Measurements from ENCODE around the gene PTPN12.
"Not testable (repeated sequence)": the region's sequence is repeated elsewhere in the genome, so short reads cannot be mapped to it uniquely, and the experiment has no call there.

PTPN12 gene

DNA sequence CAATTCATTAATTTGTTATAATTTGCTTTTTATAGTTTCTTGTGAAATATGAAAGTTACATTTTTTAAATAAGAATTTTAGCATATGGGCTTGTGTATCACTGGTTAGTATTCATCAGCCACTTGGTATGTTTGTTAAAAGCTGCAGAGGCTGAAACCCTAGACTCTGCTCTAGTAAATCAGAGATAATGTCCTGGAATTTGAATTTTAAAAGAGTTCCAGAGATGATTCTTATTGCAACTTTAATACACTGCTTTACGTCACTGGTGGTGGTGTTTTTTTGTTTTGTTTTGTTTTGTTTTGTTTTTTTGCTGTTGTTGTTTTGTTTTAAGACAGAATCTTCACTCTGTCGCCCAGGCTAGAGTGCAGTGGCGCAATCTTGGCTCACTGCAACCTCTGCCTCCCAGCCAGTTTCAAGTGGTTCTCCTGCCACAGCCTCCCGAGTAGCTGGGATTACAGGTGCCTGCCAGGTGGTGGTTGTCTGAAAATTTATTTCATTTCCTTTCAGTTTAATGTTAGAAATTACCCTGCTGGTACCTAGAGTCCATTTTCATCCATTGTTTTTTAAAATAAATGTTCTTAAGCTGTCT lies 43.8 kb downstream of the PTPN12 start:
- DNase-seq = no peak

DNA sequence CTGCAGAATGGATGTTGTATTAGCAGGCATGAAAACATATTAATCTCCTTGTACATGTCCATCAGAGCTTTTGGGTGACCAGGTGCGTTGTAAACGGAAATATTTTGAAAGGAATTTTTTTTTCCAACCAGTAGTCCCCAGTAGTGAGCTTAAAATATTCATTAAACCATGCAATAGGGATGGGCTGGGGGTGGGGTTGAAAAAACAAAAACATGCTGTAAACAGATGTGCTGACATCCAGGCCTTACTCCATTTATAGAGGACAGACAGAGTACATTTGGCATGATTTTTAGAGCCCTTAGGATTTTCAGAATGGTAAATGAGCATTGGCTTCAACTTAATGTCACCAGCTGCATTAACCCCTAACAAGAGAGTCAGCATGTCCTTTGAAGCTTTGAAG lies 50.2 kb downstream of the PTPN12 start:
- no peak for DNase-seq

DNA sequence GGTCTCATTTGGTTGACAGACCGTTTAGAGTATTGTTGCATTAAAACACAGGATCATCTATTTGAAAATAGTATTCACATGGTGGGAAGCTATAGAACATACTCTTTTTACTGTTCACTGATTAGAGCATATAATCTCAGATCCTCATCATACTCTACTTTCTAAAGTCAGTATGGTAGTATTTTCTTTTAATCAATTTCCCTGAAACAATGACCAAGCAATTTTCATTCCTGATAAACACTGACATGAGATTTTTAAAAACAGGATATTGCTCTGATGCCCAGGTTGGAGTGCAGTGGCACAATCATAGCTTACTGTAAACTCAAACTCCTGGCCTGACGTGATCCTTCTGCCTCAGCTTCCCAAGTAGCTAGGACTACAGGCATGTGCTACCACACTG lies 63.9 kb downstream of the PTPN12 start:
- no peak for DNase-seq

DNA sequence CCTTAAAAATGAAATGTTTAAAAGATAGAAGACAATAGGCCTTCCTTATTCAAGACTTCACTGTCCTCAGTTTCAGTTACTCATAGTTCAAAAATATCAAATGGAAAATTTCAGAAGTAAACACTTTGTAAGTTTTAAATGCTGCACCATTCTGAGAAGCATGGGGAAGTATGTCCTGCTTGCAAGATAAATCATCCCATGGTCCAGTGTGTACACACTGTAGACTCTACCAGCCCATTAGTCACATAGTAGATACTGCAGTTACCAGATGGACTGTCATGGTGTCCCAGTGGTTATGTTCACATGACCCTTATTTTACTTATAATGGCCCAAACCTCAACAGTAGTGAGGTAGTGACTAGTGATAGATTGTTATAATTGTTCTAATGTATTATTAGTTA lies 69.5 kb downstream of the PTPN12 start:
- no peak for DNase-seq

DNA sequence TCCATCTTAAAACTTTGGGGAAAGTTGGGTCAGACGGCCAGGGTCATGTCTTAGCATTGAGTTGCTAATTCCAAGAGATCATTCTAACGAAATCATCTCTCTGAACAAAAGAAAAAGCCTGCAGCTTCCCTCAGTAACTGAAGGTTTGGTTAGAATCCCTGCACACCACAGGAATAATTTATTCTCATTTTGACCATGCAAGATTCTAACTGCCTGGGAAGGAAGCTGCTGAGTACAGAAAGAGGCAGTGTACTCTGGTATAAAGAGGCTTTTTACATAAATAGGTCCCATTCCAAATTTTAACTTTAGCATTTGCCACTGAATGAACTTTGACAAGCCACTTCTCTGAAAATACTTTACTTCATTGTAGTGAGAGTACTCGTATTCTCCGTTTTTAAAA lies 82.2 kb downstream of the PTPN12 start:
- DNase-seq = no peak

DNA sequence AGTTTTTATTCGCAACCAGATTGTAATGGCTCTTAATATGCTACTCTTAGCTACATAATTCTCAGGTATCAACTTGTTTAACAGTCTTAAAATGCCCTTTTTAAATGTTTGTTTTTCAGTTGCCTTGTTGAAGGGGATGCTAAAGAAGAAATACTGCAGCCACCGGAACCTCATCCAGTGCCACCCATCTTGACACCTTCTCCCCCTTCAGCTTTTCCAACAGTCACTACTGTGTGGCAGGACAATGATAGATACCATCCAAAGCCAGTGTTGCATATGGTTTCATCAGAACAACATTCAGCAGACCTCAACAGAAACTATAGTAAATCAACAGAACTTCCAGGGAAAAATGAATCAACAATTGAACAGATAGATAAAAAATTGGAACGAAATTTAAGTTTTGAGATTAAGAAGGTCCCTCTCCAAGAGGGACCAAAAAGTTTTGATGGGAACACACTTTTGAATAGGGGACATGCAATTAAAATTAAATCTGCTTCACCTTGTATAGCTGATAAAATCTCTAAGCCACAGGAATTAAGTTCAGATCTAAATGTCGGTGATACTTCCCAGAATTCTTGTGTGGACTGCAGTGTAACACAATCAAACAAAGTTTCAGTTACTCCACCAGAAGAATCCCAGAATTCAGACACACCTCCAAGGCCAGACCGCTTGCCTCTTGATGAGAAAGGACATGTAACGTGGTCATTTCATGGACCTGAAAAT lies 89.7 kb downstream of the PTPN12 start:
- no peak for DNase-seq

DNA sequence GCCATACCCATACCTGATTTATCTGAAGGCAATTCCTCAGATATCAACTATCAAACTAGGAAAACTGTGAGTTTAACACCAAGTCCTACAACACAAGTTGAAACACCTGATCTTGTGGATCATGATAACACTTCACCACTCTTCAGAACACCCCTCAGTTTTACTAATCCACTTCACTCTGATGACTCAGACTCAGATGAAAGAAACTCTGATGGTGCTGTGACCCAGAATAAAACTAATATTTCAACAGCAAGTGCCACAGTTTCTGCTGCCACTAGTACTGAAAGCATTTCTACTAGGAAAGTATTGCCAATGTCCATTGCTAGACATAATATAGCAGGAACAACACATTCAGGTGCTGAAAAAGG lies 90.2 kb downstream of the PTPN12 start:
- peak; percentile 34 for DNase-seq

DNA sequence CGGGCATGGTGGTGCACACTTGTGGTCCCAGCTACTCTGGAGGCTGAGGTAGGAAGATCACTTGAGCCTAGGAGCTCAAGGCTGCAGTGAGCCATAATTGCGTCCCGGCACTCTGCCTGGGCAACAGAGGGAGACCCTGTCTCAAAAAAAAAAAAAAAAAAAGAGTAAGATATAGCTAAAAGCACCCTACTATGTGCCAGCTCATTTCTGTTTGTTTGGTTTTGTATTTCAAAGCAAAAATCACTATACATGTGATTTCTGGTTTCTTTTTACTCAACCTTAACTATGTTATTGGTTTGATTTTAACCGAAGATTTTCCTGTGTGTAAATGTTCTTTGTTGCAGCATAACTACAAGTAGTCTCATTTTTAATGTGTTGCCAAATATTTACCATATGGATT lies 92.7 kb downstream of the PTPN12 start:
- no peak for DNase-seq

DNA sequence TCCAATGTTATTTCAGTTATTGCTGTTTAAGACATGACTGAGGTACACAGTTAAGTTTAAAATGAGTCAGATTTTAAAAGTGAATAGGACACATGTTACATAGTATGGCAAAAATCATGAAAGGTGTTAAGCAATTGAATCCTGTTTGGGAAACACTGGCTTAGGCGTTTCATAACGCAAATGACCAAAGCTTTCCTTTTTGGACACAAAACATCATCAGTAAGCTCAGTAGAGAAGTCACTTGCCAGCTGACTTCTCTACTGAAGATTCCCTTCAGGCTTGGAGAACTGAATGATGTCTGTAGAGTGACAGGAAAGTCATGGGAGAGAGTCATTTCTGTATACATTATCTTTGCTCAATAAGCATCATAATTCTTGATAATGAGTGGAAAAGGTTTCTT lies 94.7 kb downstream of the PTPN12 start:
- DNase-seq = no peak

DNA sequence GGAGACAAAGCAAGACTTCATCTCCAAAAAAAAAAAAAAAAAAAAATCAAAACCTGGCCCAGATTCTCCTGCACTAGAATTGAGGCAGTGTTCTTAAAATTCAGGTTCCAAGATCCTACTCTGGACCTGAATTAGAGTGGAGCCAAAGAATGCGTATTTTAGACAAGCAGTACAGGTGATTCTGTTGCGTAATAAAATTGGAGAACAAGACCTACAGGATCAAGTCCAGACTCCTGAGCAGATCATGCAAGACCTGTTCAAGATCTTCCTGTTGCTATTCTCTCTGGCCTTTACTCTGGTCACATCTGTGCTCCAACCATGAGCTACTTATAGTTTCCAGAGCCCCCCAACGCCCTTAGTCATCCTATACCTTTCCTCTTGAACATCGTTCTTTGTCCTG lies 107.7 kb downstream of the PTPN12 start:
- no peak for DNase-seq

DNA sequence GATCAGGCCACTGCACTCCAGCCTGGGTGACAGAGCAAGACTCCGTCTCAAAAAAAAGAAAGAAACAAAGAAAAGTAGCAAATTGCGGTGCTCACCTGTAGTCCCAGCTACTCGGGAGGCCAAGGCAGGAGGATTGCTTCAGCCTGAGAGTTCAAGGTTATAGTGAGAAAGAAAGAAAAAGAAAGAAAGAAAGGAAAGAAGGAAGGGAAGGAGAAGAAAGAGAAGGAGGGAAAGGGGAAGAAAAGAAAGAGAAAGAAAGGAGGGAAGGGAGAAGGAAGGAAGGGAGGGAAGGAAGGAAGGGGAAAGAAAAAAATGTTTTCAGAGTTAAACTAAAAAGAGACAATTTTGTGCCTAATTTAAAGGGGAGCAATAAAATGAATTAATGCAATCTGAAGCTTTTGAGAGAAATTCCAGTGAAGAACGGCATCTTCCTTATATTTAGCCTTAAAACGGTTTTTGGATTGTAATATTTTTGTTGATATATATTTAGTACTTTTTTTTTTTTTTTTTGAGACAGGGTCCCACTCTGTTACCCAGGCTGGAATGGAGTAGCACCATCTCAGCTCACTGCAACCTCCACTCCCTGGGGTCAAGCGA lies 111.7 kb downstream of the PTPN12 start:
- DNase-seq = no peak

DNA sequence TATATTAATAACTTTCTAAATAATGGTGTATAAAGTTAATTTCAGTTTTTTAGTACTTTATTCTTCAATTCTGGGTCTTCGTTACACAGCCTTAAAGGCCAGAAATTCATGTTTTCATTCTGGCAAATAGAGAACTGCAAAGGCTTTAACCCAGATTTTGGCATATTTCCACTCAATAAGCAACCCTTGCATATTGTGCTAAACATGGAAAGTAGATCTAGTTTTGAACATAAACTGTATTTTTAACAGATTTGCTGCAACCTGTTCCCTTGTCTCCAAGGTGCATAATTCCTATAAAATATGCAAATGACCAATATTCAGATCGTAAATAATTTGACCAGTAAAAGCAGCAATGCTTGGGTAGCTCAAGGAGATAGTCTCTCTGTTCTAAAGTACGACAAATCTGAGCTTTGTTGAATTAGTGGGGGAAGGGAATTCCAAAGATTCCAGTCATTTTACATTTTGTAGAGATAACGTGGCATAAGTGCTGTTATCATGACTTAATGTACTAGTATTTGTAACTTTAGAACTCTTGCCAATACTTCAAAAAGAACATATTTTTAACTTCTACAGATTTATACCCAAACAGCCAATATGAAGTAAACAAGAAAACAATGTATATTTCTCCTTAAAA lies 112.7 kb downstream of the PTPN12 start:
- no peak for DNase-seq

DNA sequence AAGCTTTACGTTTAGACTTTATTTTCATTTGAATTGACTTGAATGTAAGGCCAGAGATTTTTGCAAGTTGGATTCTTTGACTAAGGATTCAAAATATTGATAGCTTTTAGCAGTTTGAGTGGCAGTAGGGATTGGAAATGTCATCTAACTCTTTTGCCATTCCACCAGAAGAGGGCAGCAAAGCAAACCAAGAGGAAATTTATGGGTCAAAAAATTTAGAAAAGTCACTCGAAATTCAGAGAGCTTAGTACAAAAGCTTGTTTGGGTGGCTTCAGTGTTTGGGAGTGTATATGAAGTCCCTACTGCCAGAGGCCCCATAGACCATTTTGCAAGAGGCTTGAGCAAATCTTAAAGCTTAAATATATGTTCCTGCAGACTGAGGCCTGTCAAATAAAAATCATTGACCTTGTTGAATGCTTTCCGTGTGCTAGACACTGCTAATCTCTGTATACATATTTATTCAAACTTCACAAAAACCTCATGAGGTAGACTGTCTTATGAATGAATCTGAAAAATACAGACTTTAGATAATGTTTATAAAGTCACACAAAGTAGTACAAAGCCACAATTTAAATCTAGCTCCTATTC lies 114.6 kb downstream of the PTPN12 start:
- peak; percentile 57 for DNase-seq

DNA sequence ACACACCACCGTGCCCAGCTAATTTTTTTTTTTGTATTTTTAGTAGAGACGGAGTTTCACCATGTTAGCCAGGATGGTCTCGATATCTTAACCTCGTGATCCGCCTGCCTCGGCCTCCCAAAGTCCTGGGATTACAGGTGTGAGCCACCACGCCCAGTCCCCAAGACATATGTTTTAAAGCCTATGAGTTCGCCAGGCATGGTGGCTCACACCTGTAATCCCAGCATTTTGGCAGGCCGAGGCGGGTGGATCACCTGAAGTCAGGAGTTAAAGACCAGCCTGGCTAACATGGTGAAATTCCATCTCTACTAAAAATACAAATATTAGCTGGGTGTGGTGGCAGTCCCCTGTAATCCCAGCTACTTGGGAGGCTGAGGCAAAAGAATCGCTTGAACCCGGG lies 115.7 kb downstream of the PTPN12 start:
- not testable (repeated sequence) for DNase-seq

DNA sequence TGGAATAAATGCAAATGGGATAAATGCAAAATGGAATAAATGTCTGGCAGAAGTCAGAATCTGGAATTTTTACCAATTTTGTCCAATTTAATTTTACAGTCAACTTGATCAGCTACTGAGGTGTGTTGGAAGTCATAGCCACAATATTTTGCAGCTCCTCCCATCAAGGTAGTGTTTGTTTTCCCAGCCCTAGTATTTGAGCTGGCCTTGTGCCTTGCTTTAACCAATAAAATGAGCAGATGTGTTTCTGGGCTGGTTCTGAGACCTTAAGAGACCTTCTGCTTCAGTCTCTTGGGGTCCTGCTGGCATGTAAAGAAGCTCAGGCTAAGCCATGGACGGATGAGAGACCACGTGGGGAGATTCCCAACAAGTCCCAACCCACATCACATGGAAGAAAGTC lies 116.5 kb downstream of the PTPN12 start:
- no peak for DNase-seq

DNA sequence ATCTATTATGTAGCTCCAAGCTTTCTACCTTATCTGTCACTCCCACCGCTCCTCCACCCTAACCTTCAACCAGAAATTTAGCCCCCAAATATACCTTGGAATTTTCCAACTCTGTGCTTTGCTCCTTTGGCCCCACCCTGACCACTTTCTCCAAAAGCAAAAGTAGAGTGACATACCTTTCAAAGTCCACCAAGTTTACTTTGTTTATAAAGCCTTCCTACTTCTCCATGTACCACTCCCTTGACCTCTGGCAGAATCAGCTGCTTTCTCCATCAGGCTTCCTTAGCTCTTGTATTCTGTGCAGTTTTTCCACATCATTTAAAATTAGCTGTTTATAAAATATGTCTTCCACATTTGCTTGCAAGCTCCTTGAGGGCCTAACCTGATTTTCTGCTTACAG lies 118.3 kb downstream of the PTPN12 start:
- no peak for DNase-seq

DNA sequence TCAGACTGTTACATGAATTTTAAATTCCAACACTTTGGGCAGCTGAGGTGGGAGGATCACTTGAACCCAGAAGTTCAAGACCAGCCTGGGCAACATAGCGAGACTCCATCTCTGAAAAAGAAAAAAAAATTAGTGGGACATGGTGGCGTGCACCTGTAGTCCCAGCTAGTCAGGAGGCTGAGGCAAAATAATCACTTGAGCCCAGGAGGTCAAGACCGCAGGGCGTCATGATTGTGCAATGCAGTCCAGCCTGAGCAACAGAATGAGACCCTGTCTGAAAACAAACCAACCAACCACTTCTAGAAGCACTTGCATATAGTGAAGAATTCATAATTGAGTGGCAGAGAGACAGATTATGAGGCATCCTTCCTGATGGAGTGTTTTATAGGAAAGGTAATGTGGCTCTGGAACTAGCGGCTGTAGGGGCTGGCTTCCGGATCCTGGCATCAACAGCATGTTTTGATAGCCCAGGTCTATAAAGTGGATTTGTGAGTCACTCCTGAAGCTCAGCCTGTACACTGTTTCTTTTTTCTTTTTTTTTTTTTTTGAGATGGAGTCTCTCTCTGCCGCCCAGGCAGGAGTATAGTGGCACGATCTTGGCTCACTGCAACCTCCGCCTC lies 118.9 kb downstream of the PTPN12 start:
- no peak for DNase-seq

DNA sequence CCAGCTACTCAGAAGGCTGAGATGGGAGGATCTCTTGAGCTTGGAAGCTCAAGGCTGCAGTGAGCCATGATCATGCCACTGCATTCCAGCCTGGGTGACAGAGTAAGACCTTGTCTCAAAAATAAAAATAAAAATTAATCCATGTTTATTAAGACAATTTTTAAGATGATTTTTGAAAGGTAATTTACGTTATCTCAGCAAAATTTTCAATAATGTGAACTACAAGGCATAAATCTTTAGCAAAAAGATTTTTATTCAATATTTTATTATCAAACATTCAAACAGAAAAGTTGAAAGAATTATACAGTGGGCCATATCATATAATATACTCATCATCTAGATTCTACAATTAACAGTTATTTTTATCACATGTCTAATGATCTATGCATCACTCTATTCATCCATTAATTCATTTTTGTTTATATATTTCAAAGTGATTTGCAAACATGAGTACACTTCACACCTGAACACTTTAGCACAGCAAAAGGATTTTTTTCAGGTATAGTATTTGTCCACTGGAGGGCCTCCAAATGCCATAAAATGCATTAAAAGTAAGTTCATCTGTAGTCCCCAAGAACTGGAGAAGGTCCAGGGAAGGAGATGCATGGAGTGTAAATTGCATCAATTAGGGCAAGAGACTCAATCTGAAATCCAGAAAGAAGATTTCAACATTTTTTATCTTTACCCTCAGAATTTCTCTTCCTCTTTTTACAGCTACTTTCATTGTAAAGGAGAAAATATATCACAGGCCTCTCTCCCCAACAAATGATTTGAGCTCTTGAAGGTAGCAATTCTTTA lies 120.5 kb downstream of the PTPN12 start:
- peak; percentile 54 for DNase-seq

DNA sequence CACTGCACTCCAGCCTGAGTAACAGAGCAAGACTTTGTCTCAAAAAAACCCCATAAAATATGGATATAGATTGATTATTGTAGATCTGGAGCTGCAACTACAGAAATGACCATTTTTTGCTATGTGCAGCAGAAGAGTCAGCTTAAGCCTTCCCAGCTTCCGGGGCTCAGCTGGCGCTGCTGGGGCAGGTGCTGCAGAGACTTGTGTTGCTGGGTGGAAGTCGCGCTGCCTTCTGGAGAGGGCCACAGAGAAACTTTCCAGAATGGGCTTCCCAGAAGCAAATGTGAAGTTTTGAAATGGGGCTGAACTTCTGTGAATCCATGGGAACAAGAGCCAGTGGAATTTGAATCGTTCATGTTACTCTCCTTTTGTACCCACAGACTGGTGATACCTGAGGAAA lies 121.8 kb downstream of the PTPN12 start:
- no peak for DNase-seq

DNA sequence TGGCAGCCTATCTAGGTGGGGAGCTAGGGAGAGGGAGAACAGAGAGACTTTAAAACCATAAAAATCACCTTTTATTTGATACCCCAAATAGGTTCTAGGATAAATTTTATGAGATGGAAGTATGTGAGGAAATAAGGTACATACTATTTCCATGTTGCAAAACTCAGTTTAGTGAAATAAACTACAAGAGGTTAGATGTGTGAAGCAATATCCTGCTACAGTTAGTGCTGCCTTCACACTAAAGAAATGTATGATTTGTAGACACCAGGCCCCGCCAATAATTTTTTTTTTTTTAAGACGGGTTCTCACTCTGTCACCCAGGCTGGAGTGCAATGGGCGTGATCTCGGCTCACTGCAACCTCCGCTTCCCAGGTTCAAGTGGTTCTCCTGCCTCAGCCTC lies 124.7 kb downstream of the PTPN12 start:
- DNase-seq = no peak

DNA sequence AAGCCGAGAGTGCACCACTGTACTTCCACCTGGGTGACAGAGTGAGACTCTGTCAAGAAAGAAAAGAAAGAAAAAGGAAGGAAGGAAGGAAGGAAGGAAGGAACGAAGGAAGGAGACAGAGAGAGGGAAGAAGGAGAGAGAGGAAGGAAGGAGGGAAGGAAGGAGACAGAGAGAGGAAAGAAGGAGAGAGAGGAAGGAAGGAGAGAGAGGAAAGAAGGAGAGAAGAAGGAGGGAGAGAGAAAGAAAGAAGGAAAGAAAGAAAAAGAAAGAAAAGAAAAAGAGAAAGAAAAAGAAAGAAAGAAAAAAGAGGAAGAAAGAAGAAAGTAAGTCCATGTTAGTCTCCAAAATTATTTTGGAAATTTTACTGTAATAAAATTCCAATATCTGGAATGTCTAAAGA lies 125.8 kb downstream of the PTPN12 start:
- no peak for DNase-seq

DNA sequence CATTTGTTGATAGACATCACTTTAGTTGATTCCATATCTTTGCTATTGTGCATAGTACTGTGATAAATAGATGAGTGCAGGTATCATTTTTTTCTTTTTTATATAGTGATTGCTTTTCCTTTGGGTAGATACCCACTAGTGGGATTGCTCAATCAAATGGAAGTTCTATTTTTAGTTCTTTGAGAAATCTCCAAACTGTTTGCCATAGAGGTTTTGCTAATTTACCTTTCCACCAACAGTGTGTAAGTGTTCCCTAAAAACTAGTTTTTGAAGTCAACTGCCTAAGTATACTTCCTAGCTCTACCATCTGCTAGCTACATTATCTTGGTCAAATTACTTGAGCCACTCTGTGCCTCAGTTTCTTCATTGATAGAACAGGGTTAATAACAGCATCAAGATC lies 127.6 kb downstream of the PTPN12 start:
- no peak for DNase-seq

DNA sequence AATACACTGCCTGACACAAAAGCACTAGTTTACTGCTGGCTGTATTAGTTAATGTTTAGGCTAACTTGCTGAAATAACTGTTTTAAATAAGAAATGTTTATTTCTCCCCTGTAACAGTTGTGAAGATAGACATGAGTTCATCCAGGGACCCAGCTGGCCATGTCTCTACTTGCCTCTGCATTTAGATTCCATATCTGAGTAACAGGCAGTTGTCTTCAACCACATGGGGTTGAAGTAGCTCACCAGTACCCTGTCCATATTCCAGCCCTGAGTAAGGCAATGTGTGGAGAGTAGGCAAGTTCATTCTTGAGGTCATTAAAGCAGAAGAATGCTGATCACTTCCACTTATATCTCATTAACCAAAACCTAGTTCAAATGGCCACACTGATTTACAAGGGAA lies 128.1 kb downstream of the PTPN12 start:
- DNase-seq = no peak

Measured in activated CD4-positive, alpha-beta T cell treated with anti-CD3 and anti-CD28 coated beads, Interleukin-10, Interleukin-2, amounts not matched to agents 100 ng/mL and 50 ng/mL, durations not matched to agents 16 hours and 8 hours (primary cell).